ENCODE data around the gene TRMT1.
"Not testable (repeated sequence)": the region's sequence is repeated elsewhere in the genome, so short reads cannot be mapped to it uniquely, and the experiment has no call there.

TRMT1 gene

GRCh38 chr19:13116282-13117175 lies at the start of gene TRMT1:
TRMT1 (minus strand) TSS chr19:13116740; CDS start chr19:13116399, 341 bp downstream.
- peak; percentile 91 for DNase-seq

- not testable (repeated sequence) for DNase-seq
Observed at GRCh38 chr19:13166151-13166550, 49.6 kb upstream of the TRMT1 start.

- no peak for DNase-seq
Observed at GRCh38 chr19:13165162-13165997, 48.8 kb upstream of the TRMT1 start.

GRCh38 chr19:13164343-13165161 lies 48.0 kb upstream of the TRMT1 start:
- DNase-seq: no peak

GRCh38 chr19:13163609-13164342 lies 47.2 kb upstream of the TRMT1 start:
- peak; percentile 17 for DNase-seq

GRCh38 chr19:13162724-13163608 lies 46.4 kb upstream of the TRMT1 start:
- DNase-seq: peak; percentile 85

- DNase-seq: no peak
Observed at GRCh38 chr19:13160557-13160956, 44.0 kb upstream of the TRMT1 start.

- DNase-seq: no peak
Observed at GRCh38 chr19:13159713-13160112, 43.2 kb upstream of the TRMT1 start.

- peak; percentile 51 for DNase-seq
Observed at GRCh38 chr19:13155472-13156359, 39.2 kb upstream of the TRMT1 start.

GRCh38 chr19:13154911-13155471 lies 38.5 kb upstream of the TRMT1 start:
- peak; percentile 67 for DNase-seq

- DNase-seq: peak; percentile 44
Observed at GRCh38 chr19:13154241-13154778, 37.8 kb upstream of the TRMT1 start.

GRCh38 chr19:13153569-13154240 lies 37.2 kb upstream of the TRMT1 start:
- DNase-seq: no peak

GRCh38 chr19:13152974-13153568 lies 36.5 kb upstream of the TRMT1 start:
- peak; percentile 98 for DNase-seq

GRCh38 chr19:13152356-13152973 lies 35.9 kb upstream of the TRMT1 start:
- DNase-seq: no peak

GRCh38 chr19:13151605-13152355 lies 35.2 kb upstream of the TRMT1 start:
- peak; percentile 94 for DNase-seq

GRCh38 chr19:13150931-13151604 lies 34.5 kb upstream of the TRMT1 start:
- DNase-seq: no peak
